22Rv1 (cell line): ENCODE measurements around the gene LMNTD1.
A peak's percentile ranks its signal among the peaks of the same experiment; 100 is the strongest.

Experiments
- H3K27ac ChIP-seq: fragments of 450-650 bp; 2 replicates; pipeline ENCODE4 v1.5.1; 2017
- ZFX ChIP-seq: fragments of 450-650 bp; IDR thresholded peaks from 2 replicates; pipeline ENCODE4 v1.6.1; 2017; ENCODE audit warnings: antibody characterized with exemption, borderline replicate concordance
- TF ChIP-seq, protein P1 (sequence below): fragments of 450-650 bp; IDR thresholded peaks from 2 replicates; pipeline ENCODE4 v1.5.1; 2017; ENCODE audit warnings: mild to moderate bottlenecking

The LMNTD1 gene

DNA sequence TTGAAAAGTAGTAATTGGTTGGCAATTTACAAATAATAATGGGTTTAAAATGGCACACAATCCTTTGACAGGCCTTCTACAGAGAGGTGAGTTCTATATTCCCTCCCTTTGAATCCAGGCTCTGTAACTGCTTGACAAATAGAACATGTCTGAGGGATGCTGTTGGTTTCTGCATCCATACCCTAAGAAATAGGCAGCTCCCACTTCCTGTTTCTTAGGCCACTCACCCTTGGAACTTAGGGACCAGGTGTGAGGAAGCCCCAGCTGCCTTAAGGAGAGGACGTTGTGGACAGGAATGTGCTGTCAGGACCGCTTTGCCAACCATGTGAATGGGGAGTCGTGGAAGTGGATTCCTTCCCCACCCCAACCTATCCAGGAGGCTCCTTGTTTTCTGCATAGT lies 59.4 kb downstream of the LMNTD1 start:
- no peak overlapping the region for H3K27ac ChIP-seq
- TF ChIP-seq, protein P1, sequence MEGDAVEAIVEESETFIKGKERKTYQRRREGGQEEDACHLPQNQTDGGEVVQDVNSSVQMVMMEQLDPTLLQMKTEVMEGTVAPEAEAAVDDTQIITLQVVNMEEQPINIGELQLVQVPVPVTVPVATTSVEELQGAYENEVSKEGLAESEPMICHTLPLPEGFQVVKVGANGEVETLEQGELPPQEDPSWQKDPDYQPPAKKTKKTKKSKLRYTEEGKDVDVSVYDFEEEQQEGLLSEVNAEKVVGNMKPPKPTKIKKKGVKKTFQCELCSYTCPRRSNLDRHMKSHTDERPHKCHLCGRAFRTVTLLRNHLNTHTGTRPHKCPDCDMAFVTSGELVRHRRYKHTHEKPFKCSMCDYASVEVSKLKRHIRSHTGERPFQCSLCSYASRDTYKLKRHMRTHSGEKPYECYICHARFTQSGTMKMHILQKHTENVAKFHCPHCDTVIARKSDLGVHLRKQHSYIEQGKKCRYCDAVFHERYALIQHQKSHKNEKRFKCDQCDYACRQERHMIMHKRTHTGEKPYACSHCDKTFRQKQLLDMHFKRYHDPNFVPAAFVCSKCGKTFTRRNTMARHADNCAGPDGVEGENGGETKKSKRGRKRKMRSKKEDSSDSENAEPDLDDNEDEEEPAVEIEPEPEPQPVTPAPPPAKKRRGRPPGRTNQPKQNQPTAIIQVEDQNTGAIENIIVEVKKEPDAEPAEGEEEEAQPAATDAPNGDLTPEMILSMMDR: no peak
- TF ChIP-seq ZFX: no peak

DNA sequence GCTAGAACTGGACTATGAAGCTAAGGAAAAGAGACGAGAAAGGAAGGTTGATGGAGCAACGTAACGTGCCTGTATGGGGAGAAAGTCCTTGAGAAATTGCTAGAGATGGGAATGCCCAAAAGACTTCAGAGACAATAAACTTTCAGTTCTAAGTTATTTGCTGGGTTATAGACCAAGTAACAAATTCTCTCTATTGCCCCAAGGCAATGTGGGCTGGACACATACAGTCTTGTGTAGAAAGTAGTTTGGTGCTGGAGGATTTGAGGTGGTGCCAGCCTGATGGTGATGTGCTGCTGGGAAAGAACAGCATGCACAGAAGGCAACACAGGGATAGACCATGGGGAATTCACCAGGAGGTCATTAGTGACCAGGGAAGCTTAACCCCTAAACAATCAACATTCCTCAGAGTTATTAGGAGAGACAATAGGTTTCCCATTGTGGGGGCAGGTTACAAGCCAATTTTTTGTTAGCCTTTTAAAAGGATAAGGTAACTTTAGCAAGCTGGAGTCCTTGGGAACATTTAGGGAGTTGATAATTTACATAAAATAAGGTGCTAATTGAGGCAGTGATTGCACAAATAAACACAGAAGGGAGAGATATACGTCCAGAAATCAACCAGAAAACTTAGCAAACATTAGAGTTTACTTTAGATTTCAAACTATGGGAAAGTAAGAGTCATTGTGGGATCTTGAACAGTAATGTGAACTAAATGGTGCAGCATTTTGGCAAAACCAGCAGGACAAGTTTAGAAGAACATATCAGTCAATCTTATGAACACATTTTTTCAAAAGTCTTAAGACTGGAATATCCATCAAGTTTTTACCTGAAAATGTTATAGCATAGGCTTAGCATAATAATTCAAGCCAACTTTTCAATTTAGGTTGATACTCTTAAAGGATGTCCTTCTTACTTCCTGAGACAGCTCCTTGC lies 61.4 kb downstream of the LMNTD1 start:
- no peak overlapping the region for H3K27ac ChIP-seq
- TF ChIP-seq, protein P1: no peak
- no peak for TF ChIP-seq ZFX

DNA sequence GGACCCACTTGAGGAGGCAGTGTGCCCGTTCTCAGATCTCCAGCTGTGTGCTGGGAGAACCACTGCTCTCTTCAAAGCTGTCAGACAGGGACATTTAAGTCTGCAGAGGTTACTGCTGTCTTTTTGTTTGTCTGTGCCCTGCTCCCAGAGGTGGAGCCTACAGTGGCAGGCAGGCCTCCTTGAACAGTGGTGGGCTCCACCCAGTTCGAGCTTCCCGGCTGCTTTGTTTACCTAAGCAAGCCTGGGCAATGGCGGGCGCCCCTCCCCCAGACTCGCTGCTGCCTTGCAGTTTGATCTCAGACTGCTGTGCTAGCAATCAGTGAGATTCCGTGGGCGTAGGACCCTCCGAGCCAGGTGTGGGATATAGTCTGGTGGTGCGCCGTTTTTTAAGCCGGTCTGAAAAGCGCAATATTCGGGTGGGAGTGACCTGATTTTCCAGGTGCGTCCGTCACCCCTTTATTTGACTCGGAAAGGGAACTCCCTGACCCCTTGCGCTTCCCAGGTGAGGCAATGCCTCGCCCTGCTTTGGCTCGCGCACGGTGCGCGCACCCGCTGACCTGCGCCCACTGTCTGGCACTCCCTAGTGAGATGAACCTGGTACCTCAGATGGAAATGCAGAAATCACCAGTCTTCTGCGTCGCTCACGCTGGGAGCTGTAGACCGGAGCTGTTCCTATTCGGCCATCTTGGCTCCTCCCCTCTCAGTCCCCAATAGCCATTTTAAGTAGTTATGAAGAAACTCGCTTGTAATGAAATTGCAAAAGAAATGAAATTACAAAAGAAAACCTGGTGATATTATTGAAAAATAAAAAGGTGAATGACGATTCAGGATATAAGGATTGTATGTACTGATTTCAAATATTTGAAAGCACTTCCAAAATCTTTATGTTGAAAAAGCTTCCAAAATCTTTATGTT lies 63.9 kb downstream of the LMNTD1 start:
- H3K27ac ChIP-seq: peak overlapping the region; percentile 79

DNA sequence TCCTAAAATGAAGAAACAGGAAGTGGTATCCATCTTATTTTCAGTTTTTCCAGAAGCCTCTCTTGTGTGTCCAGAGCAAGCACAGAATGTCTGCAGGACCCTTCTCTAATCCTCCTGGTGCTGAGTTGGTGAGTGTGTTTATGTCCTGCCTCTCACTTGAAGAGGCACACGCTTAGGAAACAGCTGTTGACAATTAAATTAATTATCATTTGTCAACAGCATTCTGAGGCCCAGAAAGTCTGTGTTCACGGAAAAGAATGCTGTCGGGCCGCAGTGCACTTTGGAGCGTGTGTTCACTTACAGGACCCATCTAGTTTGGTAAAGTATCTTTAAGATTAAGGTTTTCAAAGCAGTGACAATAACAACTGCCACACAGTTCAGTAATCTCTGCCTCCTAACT lies 70.5 kb downstream of the LMNTD1 start:
- H3K27ac ChIP-seq: no peak overlapping the region
- no peak for TF ChIP-seq ZFX
- TF ChIP-seq, protein P1: no peak

DNA sequence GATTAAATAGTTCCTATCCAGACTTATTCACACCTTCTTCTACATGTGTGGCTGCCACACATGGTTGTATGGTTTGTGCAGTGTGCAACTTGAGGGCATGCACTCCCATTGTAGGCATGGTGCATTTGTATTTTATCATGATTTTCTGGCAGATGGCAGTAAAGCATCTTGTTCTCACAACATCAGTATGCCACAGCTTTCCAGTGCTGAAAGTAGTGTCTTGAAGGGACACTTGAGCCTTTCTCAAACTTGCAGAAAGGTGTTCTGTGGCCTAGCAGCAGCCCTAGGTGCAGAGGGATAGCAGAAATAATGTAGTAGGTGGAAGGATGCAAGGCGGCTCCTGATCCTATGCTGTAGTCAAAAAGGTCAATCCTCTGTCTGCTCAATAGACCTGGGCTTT lies 72.9 kb downstream of the LMNTD1 start:
- no peak overlapping the region for H3K27ac ChIP-seq
- TF ChIP-seq, protein P1: no peak
- no peak for TF ChIP-seq ZFX

DNA sequence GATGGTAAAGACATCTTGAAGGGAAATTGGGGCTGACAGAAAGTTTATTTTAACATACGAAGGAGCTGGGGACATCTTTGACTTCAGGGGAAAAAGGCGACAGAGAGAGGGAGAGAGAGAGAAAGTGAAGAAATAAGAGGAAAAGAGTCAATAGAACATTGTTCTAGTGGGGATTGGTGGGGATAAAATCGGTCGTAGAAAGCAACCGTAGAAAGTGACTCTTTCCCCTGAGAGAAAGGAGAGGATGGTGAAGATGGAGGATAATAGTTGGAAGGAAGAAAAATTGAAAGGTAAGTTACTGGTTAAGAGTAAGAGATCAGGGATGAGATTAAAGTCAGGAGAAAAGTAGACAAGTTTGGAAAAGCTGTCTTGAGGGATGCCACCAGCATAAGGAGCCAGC lies 75.9 kb downstream of the LMNTD1 start:
- TF ChIP-seq, protein P1: no peak
- no peak for TF ChIP-seq ZFX

DNA sequence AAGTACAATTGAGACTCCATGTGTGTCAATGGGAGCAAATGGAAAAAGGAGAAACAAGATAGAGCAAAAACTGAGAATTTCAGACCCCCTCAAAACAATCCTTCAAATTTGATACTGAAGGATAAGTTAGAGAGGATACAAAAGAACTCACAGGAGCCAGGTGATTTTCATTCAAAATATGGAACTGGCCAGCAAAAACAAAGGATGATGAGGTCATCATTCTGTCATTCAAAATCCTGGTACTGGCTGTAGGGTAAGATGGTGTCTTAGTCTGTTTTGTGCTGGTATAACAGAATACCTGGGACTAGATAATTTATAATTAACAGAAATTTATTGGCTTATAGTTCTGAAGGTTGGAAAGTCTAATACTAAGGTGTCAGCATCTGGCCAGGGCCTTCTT lies 80.6 kb downstream of the LMNTD1 start:
- no peak for TF ChIP-seq ZFX
- TF ChIP-seq, protein P1: no peak

More for the DNA sequence above, 75.9 kb downstream of the LMNTD1 start:
- H3K27ac ChIP-seq: no peak overlapping the region

More for the DNA sequence above, 80.6 kb downstream of the LMNTD1 start:
- H3K27ac ChIP-seq: no peak overlapping the region
